Activated CD4-positive, alpha-beta memory T cell treated with anti-CD3 and anti-CD28 coated beads, Interleukin-2, amount 10 ng/mL, durations not matched to agents 7 days and 5 days (primary cell): ENCODE results near the gene TXNDC11. TPM values are rescaled to one million over a fixed set of nuclear protein-coding genes. Genes with fewer than 3 reads are reported as not detected.

Source experiments
- CTCF ChIA-PET: fragments of 350-600 bp; sonication (Branson Sonifier 250); formaldehyde crosslinking; loops from one replicate; lab custom pipeline; 2021; ENCODE audit warnings: antibody characterized with exemption, inconsistent platforms; lab: Charles Lee
- POLR2A ChIA-PET: fragments of 350-600 bp; sonication (Branson Sonifier 250); formaldehyde crosslinking; loops from one replicate; lab custom pipeline; 2021; ENCODE audit warnings: antibody characterized with exemption; lab: Charles Lee
- DNase-seq: peaks from one replicate; pipeline ENCODE4 v3.0.0-alpha.2; 2020
- H3K27ac Mint-ChIP-seq: one replicate; pipeline ENCODE4 v1.8.0; 2021; ENCODE audit warnings: mild to moderate bottlenecking, mixed read lengths
- H3K27me3 Mint-ChIP-seq: one replicate; pipeline ENCODE4 v1.8.0; 2021; ENCODE audit warnings: mixed read lengths
- H3K36me3 Mint-ChIP-seq: one replicate; pipeline ENCODE4 v1.8.0; 2021; ENCODE audit warnings: low read depth, mixed read lengths
- H3K4me1 Mint-ChIP-seq: one replicate; pipeline ENCODE4 v1.8.0; 2021; ENCODE audit warnings: mixed read lengths
- H3K4me3 Mint-ChIP-seq: one replicate; pipeline ENCODE4 v1.8.0; 2021; ENCODE audit warnings: mild to moderate bottlenecking, mixed read lengths
- H3K9me3 Mint-ChIP-seq: one replicate; pipeline ENCODE4 v1.8.0; 2021; ENCODE audit warnings: mixed read lengths
- total RNA-seq, 2 experiments: library from RNA; stranded (reverse); gene quantifications; one replicate each; pipeline ENCODE4 v1.2.3, GENCODE V29; 2021

The TXNDC11 gene
- total RNA-seq, 2 experiments from 2014 or later = 45.3 to 46.6 TPM

- ChIA-PET CTCF (no interaction called here), POLR2A (interaction anchor here (1.1 kb wide), 1 partner anchor 45 kb away, joined by 5 read pairs; the partner anchor contains the start of gene LITAF)
- Mint-ChIP-seq H3K27me3 (peaks cover 8% of the 10 kb centered on the region), H3K4me1 (peaks cover 24% of the 10 kb centered on the region), H3K27ac (no peak overlapping the region), H3K4me3 (no peak overlapping the region), H3K9me3 (no peaks in the 10 kb centered on the region), H3K36me3 (no peaks in the 10 kb centered on the region)
- no peak for DNase-seq
These were observed 110.2 kb downstream of the TXNDC11 start for GRCh38 chr16:11632455-11632939.

- H3K4me1 Mint-ChIP-seq = peaks cover 25% of the 10 kb centered on the region
- H3K27me3 Mint-ChIP-seq = peaks cover 4% of the 10 kb centered on the region
- ChIA-PET POLR2A (interaction anchor here (0.7 to 1.1 kb wide), 2 partner anchors 9 to 44 kb away, joined by 3 to 5 read pairs; partner anchors contain the start of gene LITAF), CTCF (interaction anchor here (0.6 to 1.6 kb wide), 6 partner anchors 9 to 277 kb away, joined by 3 to 5 read pairs (median 3); no protein-coding TSS in a partner anchor)
- no peak for DNase-seq
- H3K9me3 Mint-ChIP-seq = no peaks in the 10 kb centered on the region
- H3K36me3 Mint-ChIP-seq = no peaks in the 10 kb centered on the region
- H3K27ac Mint-ChIP-seq = no peak overlapping the region
- no peak overlapping the region for H3K4me3 Mint-ChIP-seq
These were observed 111.4 kb downstream of the TXNDC11 start for GRCh38 chr16:11631214-11631613.

- Mint-ChIP-seq H3K4me1 (peaks cover 28% of the 10 kb centered on the region), H3K9me3 (no peaks in the 10 kb centered on the region), H3K27ac (no peak overlapping the region), H3K36me3 (no peaks in the 10 kb centered on the region), H3K4me3 (no peak overlapping the region), H3K27me3 (peaks cover under 1% of the 10 kb centered on the region)
- no peak for DNase-seq
- ChIA-PET POLR2A (no interaction called here), CTCF (interaction anchor here (0.7 to 1.6 kb wide), 6 partner anchors 10 to 277 kb away, joined by 3 to 5 read pairs (median 3); no protein-coding TSS in a partner anchor)
These were observed 111.9 kb downstream of the TXNDC11 start for GRCh38 chr16:11630768-11631056.

GRCh38 chr16:11630046-11630767 lies 112.5 kb downstream of the TXNDC11 start:
- no peaks in the 10 kb centered on the region for H3K9me3 Mint-ChIP-seq
- POLR2A ChIA-PET = interaction anchor here (0.6 to 1.1 kb wide), 2 partner anchors 44 to 273 kb away, joined by 3 to 4 read pairs; no protein-coding TSS in a partner anchor
- CTCF ChIA-PET = interaction anchor here (0.7 to 1.0 kb wide), 3 partner anchors 18 to 276 kb away, joined by 3 read pairs; no protein-coding TSS in a partner anchor
- no peaks in the 10 kb centered on the region for H3K36me3 Mint-ChIP-seq
- H3K27ac Mint-ChIP-seq = no peak overlapping the region
- peaks cover 33% of the 10 kb centered on the region for H3K4me1 Mint-ChIP-seq
- no peak for DNase-seq
- H3K27me3 Mint-ChIP-seq = no peaks in the 10 kb centered on the region
- no peak overlapping the region for H3K4me3 Mint-ChIP-seq

Other genes with a start within 250 kb of the TXNDC11 start
- gene LITAF, start 155.9 kb downstream of the TXNDC11 start, total RNA-seq = 100 to 1,000 TPM; 149 to 157 TPM
- 1 to 10 TPM; 6.2 to 7.3 TPM for gene SNN, start 74.4 kb downstream of the TXNDC11 start, total RNA-seq
- gene ZC3H7A, start 54.4 kb upstream of the TXNDC11 start, total RNA-seq = 10 to 100 TPM; 68.9 to 70.9 TPM
- 100 to 1,000 TPM; 146 to 157 TPM for gene RSL1D1, start 108.7 kb upstream of the TXNDC11 start, total RNA-seq
- 100 to 1,000 TPM; 124 to 125 TPM for gene GSPT1, start 173.1 kb upstream of the TXNDC11 start, total RNA-seq
- 1 to 10 TPM; 5.5 to 8.1 TPM for gene NPIPB2, start 199.2 kb upstream of the TXNDC11 start, total RNA-seq
- gene TNFRSF17, start 222.4 kb upstream of the TXNDC11 start, total RNA-seq = not detected
- gene SNX29, start 233.9 kb upstream of the TXNDC11 start, total RNA-seq = 10 to 100 TPM; 13.1 to 13.7 TPM